Gastrocnemius medialis (tissue), 4 donors: Measurements from ENCODE around the gene FAM83D. TPM values are rescaled to one million over a fixed set of nuclear protein-coding genes. Genes with fewer than 3 reads are reported as not detected.

Experiments
- ATAC-seq, 2 donors: fragments of 150-250 bp; one replicate each; pipeline ENCODE4 v1.9.1; 2016
- DNase-seq, 2 donors: peaks; one replicate each; pipeline ENCODE4 v3.0.0-alpha.2; 2019
- H3K27ac ChIP-seq, 4 donors: fragments of 200-600 bp; sonication (generic); 1 replicate in 1 of 4; 2 replicates in 3 of 4; pipeline ENCODE4 v1.5.1; 2016 to 2018; ENCODE audit warnings: mild to moderate bottlenecking in 2 of 4, moderate library complexity in 1 of 4
- H3K27me3 ChIP-seq, 3 donors: fragments of 200-600 bp; sonication (generic) in 2 of 3; 1 replicate in 1 of 3; 2 replicates in 2 of 3; pipeline versions ENCODE4 v1.5.1 to v1.6.0; 2016 to 2019; ENCODE audit warnings: mild to moderate bottlenecking in 1 of 3, moderate library complexity in 1 of 3
- H3K36me3 ChIP-seq, 2 donors: fragments of 200-600 bp; sonication (generic) in 1 of 2; one replicate each; pipeline ENCODE4 v1.5.1; 2017 to 2018
- H3K4me1 ChIP-seq, 2 donors: fragments of 200-600 bp; sonication (generic) in 1 of 2; one replicate each; pipeline ENCODE4 v1.5.1; 2016 to 2017; ENCODE audit warnings: mild to moderate bottlenecking in 2 of 2
- H3K4me3 ChIP-seq, 4 donors: fragments of 200-600 bp; sonication (generic) in 3 of 4; 1 replicate in 1 of 4; 2 replicates in 3 of 4; pipeline ENCODE4 v1.5.1; 2016 to 2019; ENCODE audit warnings: mild to moderate bottlenecking in 2 of 4
- H3K9me3 ChIP-seq, 3 donors: fragments of 200-600 bp; sonication (generic) in 2 of 3; 1 replicate in 1 of 3; 2 replicates in 2 of 3; pipeline ENCODE4 v1.5.1; 2016 to 2019
- POLR2A ChIP-seq, 2 donors: fragments of 450-650 bp; IDR thresholded peaks; one replicate each; pipeline ENCODE4 v1.6.1; 2017; ENCODE audit warnings: antibody characterized with exemption in 2 of 2, mild to moderate bottlenecking in 2 of 2, moderate library complexity in 2 of 2
- in situ Hi-C, 4 donors: fragments of 200-750 bp; cut with MboI; loops; one replicate each; pipeline versions ENCODE4 v1.15.0 to v1.8.0; 2017; ENCODE audit warnings: low sequenced_read_pairs in 4 of 4
- intact Hi-C: fragments of 100-400 bp; cut with DNase I; formaldehyde crosslinking; loops from one replicate; pipeline ENCODE4 v1.15.1; 2023; ENCODE audit warnings: low total_unique reads
- total RNA-seq, 4 donors: library from RNA; depleted of rRNA; stranded (reverse); fragments of >200 nt; gene quantifications; one replicate each; pipeline versions ENCODE4 v1.1.0 to v1.2.3, GENCODE V29; 2016
- TF ChIP-seq, protein P1 (sequence below), 5 experiments: fragments of 450-650 bp in 3 of 5; fragments of 200-600 bp in 2 of 5; sonication (generic) in 2 of 5; IDR thresholded peaks in 4 of 5; conservative IDR thresholded peaks in 1 of 5; 1 replicate in 4 of 5; 2 replicates in 1 of 5; pipeline ENCODE4 v1.5.1; 2016 to 2019; ENCODE audit warnings: antibody characterized with exemption in 5 of 5, mild to moderate bottlenecking in 3 of 5, moderate library complexity in 3 of 5

The FAM83D gene
- total RNA-seq, 4 donors from 2014 or later = 0.40 TPM; not detected in 3

DNA sequence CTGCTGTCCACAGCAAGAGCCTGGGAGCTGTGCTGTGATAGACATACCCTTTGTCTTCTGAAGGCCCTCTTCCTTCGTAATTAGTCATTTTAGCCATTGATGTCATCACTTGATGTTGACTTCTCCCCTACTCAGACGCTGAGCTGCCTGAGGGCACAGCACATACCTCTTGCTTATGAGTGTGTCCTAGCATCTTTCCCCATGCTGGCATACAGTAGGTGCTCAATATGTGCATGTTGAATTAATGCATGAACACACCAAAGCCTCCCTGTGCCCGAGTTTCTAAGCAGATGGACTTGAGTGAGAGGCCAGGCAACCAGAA lies 35.8 kb upstream of the FAM83D start:
- Histone ChIP-seq H3K4me1 (no peaks in the 10 kb centered on the region), H3K9me3 (no peaks in the 10 kb centered on the region), H3K27ac (no peak overlapping the region), H3K27me3 (peaks cover 0 to 2% (median 0%) of the 10 kb centered on the region in 3 donors), H3K4me3 (no peak overlapping the region), H3K36me3 (no peaks in the 10 kb centered on the region)
- no peak for DNase-seq
- in situ Hi-C loops (loop anchor here in 1 of 4 donors (25.0 kb wide), 1 partner anchor 253 kb away; no protein-coding TSS in a partner anchor), intact Hi-C loops (loop anchor here (10.0 kb wide), 1 partner anchor 246 kb away; no protein-coding TSS in a partner anchor)
- no peak for ATAC-seq
- TF ChIP-seq, protein P1, sequence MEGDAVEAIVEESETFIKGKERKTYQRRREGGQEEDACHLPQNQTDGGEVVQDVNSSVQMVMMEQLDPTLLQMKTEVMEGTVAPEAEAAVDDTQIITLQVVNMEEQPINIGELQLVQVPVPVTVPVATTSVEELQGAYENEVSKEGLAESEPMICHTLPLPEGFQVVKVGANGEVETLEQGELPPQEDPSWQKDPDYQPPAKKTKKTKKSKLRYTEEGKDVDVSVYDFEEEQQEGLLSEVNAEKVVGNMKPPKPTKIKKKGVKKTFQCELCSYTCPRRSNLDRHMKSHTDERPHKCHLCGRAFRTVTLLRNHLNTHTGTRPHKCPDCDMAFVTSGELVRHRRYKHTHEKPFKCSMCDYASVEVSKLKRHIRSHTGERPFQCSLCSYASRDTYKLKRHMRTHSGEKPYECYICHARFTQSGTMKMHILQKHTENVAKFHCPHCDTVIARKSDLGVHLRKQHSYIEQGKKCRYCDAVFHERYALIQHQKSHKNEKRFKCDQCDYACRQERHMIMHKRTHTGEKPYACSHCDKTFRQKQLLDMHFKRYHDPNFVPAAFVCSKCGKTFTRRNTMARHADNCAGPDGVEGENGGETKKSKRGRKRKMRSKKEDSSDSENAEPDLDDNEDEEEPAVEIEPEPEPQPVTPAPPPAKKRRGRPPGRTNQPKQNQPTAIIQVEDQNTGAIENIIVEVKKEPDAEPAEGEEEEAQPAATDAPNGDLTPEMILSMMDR (IDR thresholded peaks at IDR 0.05 in 4 of 5, conservative IDR thresholded peaks at IDR 0.05 in 1 of 5) = no peak
- no peak for TF ChIP-seq POLR2A (IDR thresholded peaks at IDR 0.05)

DNA sequence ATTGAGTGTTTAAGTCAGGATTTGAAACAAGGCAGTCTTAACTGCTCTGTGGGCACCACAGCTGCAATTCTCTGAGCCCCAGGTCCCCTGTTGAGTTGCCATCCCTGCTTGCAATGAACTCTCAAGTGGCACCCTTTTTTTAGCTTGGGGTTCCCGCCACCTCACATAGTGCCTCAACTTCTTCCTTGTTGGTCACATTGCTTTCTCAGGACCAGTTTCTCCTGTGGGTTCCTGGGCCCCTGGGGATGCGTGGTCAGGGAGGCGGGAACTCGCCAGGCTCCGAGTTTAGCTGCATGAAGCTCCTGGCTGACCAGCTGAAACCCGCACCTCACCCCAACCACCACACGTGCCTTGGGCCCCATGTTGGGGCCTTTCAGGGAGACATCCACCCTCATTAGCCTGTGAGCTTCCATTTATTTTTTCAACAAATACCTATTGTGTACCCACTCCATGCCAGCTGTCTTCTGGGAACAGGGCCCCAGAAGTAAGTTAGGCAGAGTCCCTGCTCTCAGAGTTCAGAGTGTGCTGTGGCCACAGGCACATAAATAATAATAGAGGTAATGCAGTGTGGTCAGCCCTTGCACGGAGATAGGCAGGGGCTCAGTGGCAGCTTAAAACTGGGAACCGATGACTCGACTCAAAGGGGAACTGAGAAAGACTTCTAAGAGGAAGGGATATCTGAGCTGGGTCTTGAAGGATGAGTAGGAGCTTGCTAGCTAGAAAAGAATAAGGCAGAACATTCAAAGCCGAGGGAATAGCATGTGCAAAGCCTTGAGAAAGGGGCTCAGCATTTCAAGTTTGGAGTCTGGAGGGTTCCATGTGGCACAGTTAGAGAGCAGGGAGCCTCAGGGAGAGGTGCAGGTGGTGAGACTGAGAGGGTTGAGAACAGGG lies 33.9 kb upstream of the FAM83D start:
- ATAC-seq (no peak), DNase-seq (no peak)
- H3K4me3 ChIP-seq = no peak overlapping the region
- intact Hi-C loops = loop anchor here (10.0 kb wide), 1 partner anchor 248 kb away; no protein-coding TSS in a partner anchor
- no peaks in the 10 kb centered on the region for H3K9me3 ChIP-seq
- peaks cover 0 to 2% (median 0%) of the 10 kb centered on the region in 3 donors for H3K27me3 ChIP-seq
- no peaks in the 10 kb centered on the region for H3K36me3 ChIP-seq
- H3K27ac ChIP-seq = no peak overlapping the region
- in situ Hi-C loops = loop anchor here in 1 of 4 donors (25.0 kb wide), 1 partner anchor 255 kb away; no protein-coding TSS in a partner anchor
- no peak for TF ChIP-seq POLR2A (IDR thresholded peaks at IDR 0.05)
- TF ChIP-seq, protein P1 (IDR thresholded peaks at IDR 0.05 in 4 of 5, conservative IDR thresholded peaks at IDR 0.05 in 1 of 5) = no peak
- H3K4me1 ChIP-seq = no peaks in the 10 kb centered on the region

DNA sequence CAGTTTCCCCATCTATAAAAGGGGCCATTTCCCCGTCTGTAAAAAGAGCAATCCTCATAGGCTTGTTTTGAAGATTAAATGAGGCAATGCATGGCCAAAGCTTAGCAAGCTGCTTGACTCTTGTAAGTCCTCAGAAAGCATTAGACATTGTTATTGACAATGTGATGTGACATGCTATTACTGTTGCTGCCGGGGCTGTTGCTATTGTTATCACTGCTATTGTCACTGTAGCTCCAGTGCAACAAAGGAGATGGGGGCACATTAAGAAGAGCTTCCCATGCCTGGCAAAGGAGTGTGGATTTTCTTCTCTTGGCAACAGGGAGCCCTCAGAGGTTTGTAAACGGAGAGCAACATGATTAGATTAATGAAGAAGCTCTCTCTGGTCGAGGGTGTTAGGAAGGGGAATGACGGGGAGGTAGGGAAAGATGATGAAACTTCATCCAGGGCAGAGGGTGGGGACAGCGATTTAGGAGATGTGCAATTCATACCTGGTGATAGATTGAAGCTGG lies 33.1 kb upstream of the FAM83D start:
- H3K4me3 ChIP-seq = no peak overlapping the region
- H3K27ac ChIP-seq = no peak overlapping the region
- intact Hi-C loops = loop anchor here (10.0 kb wide), 1 partner anchor 248 kb away; no protein-coding TSS in a partner anchor
- no peaks in the 10 kb centered on the region for H3K4me1 ChIP-seq
- peaks cover 0 to 7% (median 0%) of the 10 kb centered on the region in 3 donors for H3K27me3 ChIP-seq
- no peaks in the 10 kb centered on the region for H3K9me3 ChIP-seq
- no peaks in the 10 kb centered on the region for H3K36me3 ChIP-seq
- in situ Hi-C loops = loop anchor here in 1 of 4 donors (25.0 kb wide), 1 partner anchor 256 kb away; no protein-coding TSS in a partner anchor
- no peak for DNase-seq
- no peak for TF ChIP-seq POLR2A (IDR thresholded peaks at IDR 0.05)
- TF ChIP-seq, protein P1 (IDR thresholded peaks at IDR 0.05 in 4 of 5, conservative IDR thresholded peaks at IDR 0.05 in 1 of 5) = no peak
- ATAC-seq = no peak

GRCh38 chr20:38893565-38894090 lies 32.6 kb upstream of the FAM83D start:
- Histone ChIP-seq H3K9me3 (no peaks in the 10 kb centered on the region), H3K4me3 (no peak overlapping the region), H3K4me1 (no peaks in the 10 kb centered on the region), H3K36me3 (no peaks in the 10 kb centered on the region), H3K27ac (no peak overlapping the region), H3K27me3 (peaks cover 0 to 7% (median 0%) of the 10 kb centered on the region in 3 donors)
- TF ChIP-seq, protein P1 (IDR thresholded peaks at IDR 0.05 in 4 of 5, conservative IDR thresholded peaks at IDR 0.05 in 1 of 5) = peak; percentile 7 to 92 (median 59)
- no peak for TF ChIP-seq POLR2A (IDR thresholded peaks at IDR 0.05)
- ATAC-seq (no peak), DNase-seq (no peak)
- in situ Hi-C loops = loop anchor here in 1 of 4 donors (25.0 kb wide), 1 partner anchor 256 kb away; no protein-coding TSS in a partner anchor
- intact Hi-C loops = loop anchor here (10.0 kb wide), 1 partner anchor 249 kb away; no protein-coding TSS in a partner anchor
